ENCODE results near the gene XPR1.

GRCh38 chr1:180775801-180776200 is 144.0 kb downstream of the XPR1 start:
- no peak for TF ChIP-seq CTCF (IDR thresholded peaks at IDR 0.05)
- no peak for TF ChIP-seq EP300 (IDR thresholded peaks at IDR 0.05)
- no peak for TF ChIP-seq POLR2AphosphoS5 (IDR thresholded peaks at IDR 0.05)
- no peak for TF ChIP-seq POLR2A (IDR thresholded peaks at IDR 0.05)
